SU-DHL-6 (cell line): ENCODE results near the gene DLG4.

Experiments
- EZH2phosphoT487 ChIP-seq: fragments of 200-600 bp; sonication (generic), shearing (Covaris generic); conservative IDR thresholded peaks from 2 replicates; pipeline ENCODE4 v1.6.1; 2018; ENCODE audit warnings: mild to moderate bottlenecking, antibody characterized with exemption, low read length, moderate library complexity, mixed read lengths
- TF ChIP-seq, protein P1 (sequence below): fragments of 200-600 bp; sonication (generic); IDR thresholded peaks from one replicate; pipeline ENCODE4 v1.5.1; 2017; ENCODE audit warnings: antibody characterized with exemption, mild to moderate bottlenecking, low read length, moderate library complexity; ENCODE audit not compliant: insufficient read depth, poor library complexity, severe bottlenecking

DNA sequence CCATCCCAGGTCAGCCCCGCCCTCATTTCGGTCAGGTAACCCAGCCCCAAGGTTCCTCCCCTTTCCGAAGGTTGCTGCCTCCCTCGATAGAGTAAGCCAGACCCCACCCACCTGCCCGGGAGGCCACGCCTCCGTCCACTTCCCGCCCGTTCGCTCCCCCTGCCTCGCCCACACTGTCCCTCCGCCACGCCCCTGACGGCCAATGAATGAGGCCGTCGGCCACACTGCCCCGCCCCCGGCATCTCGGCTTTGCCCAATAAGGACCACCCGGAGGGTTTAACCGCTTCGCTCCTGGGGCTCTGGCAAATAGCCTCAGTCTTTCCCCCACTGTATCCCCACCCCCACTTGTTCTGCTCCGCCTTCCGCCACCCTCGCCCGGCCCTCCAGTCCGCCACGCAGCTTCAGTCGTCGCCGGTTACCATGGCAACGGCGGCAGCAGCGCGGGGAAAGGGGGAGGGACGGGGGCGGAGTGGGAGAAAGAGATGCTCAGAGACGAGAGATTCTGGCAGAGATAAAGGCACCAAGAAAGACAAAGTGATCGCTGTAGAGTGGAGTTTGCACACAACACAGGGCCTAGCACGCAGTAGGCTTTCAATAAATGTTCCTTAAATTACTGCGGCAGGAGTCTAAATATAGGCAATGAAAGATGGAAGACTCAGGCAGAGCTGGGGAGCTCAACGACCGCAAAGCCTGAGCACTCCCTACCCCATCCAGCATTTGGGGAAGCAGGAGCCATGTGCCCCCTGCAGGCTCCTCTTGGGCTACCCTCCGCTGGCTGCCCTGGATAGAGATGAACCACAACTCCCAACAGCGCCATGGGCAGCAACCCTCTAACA, 5.1 kb downstream of the DLG4 start:
- TF ChIP-seq, protein P1, sequence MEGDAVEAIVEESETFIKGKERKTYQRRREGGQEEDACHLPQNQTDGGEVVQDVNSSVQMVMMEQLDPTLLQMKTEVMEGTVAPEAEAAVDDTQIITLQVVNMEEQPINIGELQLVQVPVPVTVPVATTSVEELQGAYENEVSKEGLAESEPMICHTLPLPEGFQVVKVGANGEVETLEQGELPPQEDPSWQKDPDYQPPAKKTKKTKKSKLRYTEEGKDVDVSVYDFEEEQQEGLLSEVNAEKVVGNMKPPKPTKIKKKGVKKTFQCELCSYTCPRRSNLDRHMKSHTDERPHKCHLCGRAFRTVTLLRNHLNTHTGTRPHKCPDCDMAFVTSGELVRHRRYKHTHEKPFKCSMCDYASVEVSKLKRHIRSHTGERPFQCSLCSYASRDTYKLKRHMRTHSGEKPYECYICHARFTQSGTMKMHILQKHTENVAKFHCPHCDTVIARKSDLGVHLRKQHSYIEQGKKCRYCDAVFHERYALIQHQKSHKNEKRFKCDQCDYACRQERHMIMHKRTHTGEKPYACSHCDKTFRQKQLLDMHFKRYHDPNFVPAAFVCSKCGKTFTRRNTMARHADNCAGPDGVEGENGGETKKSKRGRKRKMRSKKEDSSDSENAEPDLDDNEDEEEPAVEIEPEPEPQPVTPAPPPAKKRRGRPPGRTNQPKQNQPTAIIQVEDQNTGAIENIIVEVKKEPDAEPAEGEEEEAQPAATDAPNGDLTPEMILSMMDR = no peak
- no peak for TF ChIP-seq EZH2phosphoT487
